ENCODE measurements around the gene ZNF665. TPM values are rescaled to one million over a fixed set of nuclear protein-coding genes. Genes with fewer than 3 reads are reported as not detected.

The ZNF665 gene
- total RNA-seq, 4 donors from 2014 or later = 0.13 to 0.27 TPM; not detected in 2

DNA sequence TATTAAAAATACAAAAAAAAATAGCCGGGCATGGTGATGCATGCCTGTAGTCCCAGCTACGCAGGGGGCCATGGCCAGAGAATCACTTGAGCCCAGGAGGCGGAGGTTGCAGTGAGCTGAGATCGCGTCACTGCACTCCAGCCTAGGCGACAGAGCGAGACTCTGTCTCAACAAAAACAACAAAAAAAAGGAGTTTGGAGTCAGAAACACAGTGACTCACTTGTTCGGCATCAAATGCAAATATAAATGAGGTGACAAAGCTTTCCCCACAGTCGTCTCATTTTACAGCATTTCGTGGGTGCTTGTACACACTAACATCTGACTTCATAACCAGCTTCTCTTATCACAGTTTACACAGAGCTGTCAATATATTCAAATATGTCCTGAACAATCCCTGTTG lies 11.0 kb downstream of the ZNF665 start:
- Histone ChIP-seq H3K27me3 (no peaks in the 10 kb centered on the region), H3K36me3 (peaks cover 0 to 4% of the 10 kb centered on the region in 2 donors), H3K4me3 (no peak overlapping the region), H3K4me1 (no peaks in the 10 kb centered on the region), H3K9me3 (no peaks in the 10 kb centered on the region), H3K27ac (no peak overlapping the region)
- no peak for TF ChIP-seq POLR2A (IDR thresholded peaks at IDR 0.05)
- TF ChIP-seq, protein P1, sequence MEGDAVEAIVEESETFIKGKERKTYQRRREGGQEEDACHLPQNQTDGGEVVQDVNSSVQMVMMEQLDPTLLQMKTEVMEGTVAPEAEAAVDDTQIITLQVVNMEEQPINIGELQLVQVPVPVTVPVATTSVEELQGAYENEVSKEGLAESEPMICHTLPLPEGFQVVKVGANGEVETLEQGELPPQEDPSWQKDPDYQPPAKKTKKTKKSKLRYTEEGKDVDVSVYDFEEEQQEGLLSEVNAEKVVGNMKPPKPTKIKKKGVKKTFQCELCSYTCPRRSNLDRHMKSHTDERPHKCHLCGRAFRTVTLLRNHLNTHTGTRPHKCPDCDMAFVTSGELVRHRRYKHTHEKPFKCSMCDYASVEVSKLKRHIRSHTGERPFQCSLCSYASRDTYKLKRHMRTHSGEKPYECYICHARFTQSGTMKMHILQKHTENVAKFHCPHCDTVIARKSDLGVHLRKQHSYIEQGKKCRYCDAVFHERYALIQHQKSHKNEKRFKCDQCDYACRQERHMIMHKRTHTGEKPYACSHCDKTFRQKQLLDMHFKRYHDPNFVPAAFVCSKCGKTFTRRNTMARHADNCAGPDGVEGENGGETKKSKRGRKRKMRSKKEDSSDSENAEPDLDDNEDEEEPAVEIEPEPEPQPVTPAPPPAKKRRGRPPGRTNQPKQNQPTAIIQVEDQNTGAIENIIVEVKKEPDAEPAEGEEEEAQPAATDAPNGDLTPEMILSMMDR (IDR thresholded peaks at IDR 0.05 in 4 of 5, conservative IDR thresholded peaks at IDR 0.05 in 1 of 5) = no peak
- ATAC-seq (no peak), DNase-seq (no peak)
- intact Hi-C loops (cut with DNase I; ENCODE audit: low total_unique reads) (no loop called here), in situ Hi-C loops (cut with MboI; ENCODE audit: low sequenced_read_pairs in 4 of 4) (loop anchor here in 1 of 4 donors (25.0 kb wide), 1 partner anchor 330 kb away; no protein-coding TSS in a partner anchor)

DNA sequence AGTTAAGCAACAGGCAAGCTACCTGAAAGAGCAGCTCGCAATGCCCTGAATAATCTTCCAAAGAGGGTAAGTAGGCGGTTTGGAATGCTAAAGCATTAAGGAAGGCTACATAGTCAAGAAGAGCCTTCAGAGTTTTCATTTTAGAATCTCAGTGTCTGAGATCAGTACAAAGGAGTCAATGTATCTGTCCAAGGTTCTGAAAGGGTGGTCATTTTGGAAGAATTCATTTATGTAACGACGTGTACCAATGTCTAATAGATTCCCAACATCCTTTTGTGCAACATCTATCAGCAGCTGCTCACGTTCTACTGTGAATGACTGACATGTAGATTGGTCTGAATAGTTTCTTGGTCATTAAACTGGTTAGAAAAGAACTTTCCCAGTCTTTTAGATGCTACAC lies 15.2 kb downstream of the ZNF665 start:
- Histone ChIP-seq H3K27ac (no peak overlapping the region), H3K4me3 (no peak overlapping the region), H3K36me3 (peaks cover 0 to 4% of the 10 kb centered on the region in 2 donors), H3K9me3 (no peaks in the 10 kb centered on the region), H3K27me3 (no peaks in the 10 kb centered on the region), H3K4me1 (no peaks in the 10 kb centered on the region)
- ATAC-seq (no peak), DNase-seq (no peak)
- intact Hi-C loops (cut with DNase I; ENCODE audit: low total_unique reads) (no loop called here), in situ Hi-C loops (cut with MboI; ENCODE audit: low sequenced_read_pairs in 4 of 4) (loop anchor here in 1 of 4 donors (25.0 kb wide), 1 partner anchor 334 kb away; no protein-coding TSS in a partner anchor)
- TF ChIP-seq, protein P1 (IDR thresholded peaks at IDR 0.05 in 4 of 5, conservative IDR thresholded peaks at IDR 0.05 in 1 of 5) = no peak
- no peak for TF ChIP-seq POLR2A (IDR thresholded peaks at IDR 0.05)

DNA sequence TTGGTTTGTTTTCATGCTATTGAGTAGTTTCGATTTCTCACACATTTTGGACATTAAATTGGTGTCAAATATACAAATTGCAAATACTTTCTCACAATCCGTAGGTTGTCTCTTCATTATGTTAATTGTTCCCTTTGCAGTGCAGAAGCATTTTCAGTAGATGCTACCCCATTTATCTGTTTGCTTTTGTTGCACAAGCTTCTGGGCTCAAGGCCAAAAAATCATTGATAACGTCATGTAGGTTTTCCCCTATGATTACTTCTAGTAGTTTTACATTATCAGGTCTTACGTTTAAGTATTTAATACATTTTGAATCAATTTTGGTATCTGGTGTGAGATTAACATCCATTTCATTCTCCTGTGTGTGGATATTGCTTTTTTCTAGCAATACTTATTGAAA lies 20.3 kb downstream of the ZNF665 start:
- TF ChIP-seq, protein P1 (IDR thresholded peaks at IDR 0.05 in 4 of 5, conservative IDR thresholded peaks at IDR 0.05 in 1 of 5) = no peak
- no peak for TF ChIP-seq POLR2A (IDR thresholded peaks at IDR 0.05)
- H3K36me3 ChIP-seq = no peaks in the 10 kb centered on the region
- intact Hi-C loops (cut with DNase I; ENCODE audit: low total_unique reads) (no loop called here), in situ Hi-C loops (cut with MboI; ENCODE audit: low sequenced_read_pairs in 4 of 4) (no loop called here)
- DNase-seq = no peak
- H3K27ac ChIP-seq = no peak overlapping the region
- H3K9me3 ChIP-seq = no peaks in the 10 kb centered on the region
- no peak overlapping the region for H3K4me3 ChIP-seq
- no peaks in the 10 kb centered on the region for H3K27me3 ChIP-seq
- ATAC-seq = no peak
- no peaks in the 10 kb centered on the region for H3K4me1 ChIP-seq

DNA sequence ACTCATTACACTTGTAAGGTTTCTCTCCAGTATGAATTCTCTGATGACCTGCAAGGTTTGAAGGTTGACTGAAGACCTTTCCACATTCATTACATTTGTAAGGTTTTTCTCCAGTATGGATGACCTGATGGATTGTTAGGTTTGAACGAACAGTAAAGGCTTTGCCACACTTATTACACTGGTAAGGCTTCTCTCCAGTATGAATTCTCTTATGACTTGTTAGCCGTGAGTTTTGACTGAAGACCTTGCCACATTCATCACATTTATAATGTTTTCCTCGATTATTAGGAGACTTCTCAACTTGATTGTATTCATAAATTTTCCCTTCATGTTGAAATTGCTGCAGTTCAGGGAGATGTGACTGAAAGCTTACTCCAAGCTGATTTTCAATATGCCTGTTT lies 27.5 kb downstream of the ZNF665 start:
- in situ Hi-C loops (cut with MboI; ENCODE audit: low sequenced_read_pairs in 4 of 4) = no loop called here
- DNase-seq = no peak
- Histone ChIP-seq H3K9me3 (peaks cover 5 to 18% (median 6%) of the 10 kb centered on the region in 3 donors), H3K4me1 (no peaks in the 10 kb centered on the region), H3K27me3 (no peaks in the 10 kb centered on the region), H3K4me3 (no peak overlapping the region), H3K36me3 (peaks cover 0 to 7% of the 10 kb centered on the region in 2 donors), H3K27ac (no peak overlapping the region)
- TF ChIP-seq, protein P1 (IDR thresholded peaks at IDR 0.05 in 4 of 5, conservative IDR thresholded peaks at IDR 0.05 in 1 of 5) = no peak
- TF ChIP-seq POLR2A (IDR thresholded peaks at IDR 0.05) = no peak
- intact Hi-C loops (cut with DNase I; ENCODE audit: low total_unique reads) = no loop called here
- no peak for ATAC-seq

DNA sequence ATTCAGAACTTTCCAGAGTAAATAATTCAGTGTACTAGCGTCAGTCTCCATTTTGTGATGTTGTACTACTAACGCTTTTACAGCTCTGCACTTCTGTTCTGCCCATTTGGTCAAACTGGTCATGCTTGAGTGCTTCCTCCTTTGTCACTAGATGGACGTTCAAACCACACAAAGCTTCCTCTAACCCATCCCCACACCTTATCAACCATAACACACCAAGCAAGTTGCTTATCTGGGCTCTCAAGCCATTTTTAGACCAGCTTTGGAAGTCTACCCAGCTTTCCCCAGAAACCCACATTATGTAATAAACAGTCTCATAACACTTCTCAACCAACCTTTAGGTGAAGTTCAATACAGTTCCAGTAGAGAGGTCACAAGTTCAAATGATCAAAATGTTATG lies 32.0 kb downstream of the ZNF665 start:
- intact Hi-C loops (cut with DNase I; ENCODE audit: low total_unique reads) (no loop called here), in situ Hi-C loops (cut with MboI; ENCODE audit: low sequenced_read_pairs in 4 of 4) (no loop called here)
- TF ChIP-seq, protein P1 (IDR thresholded peaks at IDR 0.05 in 4 of 5, conservative IDR thresholded peaks at IDR 0.05 in 1 of 5) = no peak
- no peak for TF ChIP-seq POLR2A (IDR thresholded peaks at IDR 0.05)
- Histone ChIP-seq H3K4me1 (peaks cover 0 to 17% of the 10 kb centered on the region in 2 donors), H3K4me3 (no peak overlapping the region), H3K9me3 (peaks cover 5 to 17% (median 6%) of the 10 kb centered on the region in 3 donors), H3K36me3 (peaks cover 0 to 7% of the 10 kb centered on the region in 2 donors), H3K27me3 (no peaks in the 10 kb centered on the region), H3K27ac (no peak overlapping the region)
- DNase-seq (no peak), ATAC-seq (no peak)
